BLaER1 treated with 17β-estradiol and CSF1 and Interleukin-3, amounts not matched to agents 10 nM and 100 nM (cell line): Measurements from ENCODE around the gene QARS1.

Experiments used
- H3K27ac ChIP-seq, 11 experiments: shearing (Covaris generic); formaldehyde crosslinking; 2 replicates each; pipeline ENCODE4 v1.8.1; 2022
- H3K27me3 ChIP-seq, 11 experiments: shearing (Covaris generic); formaldehyde crosslinking; 2 replicates each; pipeline ENCODE4 v1.8.1; 2022
- H3K36me3 ChIP-seq, 11 experiments: shearing (Covaris generic); formaldehyde crosslinking; 2 replicates each; pipeline ENCODE4 v1.8.1; 2022
- H3K4me1 ChIP-seq, 10 experiments: shearing (Covaris generic); formaldehyde crosslinking; 2 replicates each; pipeline ENCODE4 v1.8.1; 2022
- H3K4me2 ChIP-seq, 11 experiments: shearing (Covaris generic); formaldehyde crosslinking; 2 replicates each; pipeline ENCODE4 v1.8.1; 2022
- H3K4me3 ChIP-seq, 10 experiments: shearing (Covaris generic); formaldehyde crosslinking; 2 replicates each; pipeline ENCODE4 v1.8.1; 2022
- H3K9ac ChIP-seq, 11 experiments: shearing (Covaris generic); formaldehyde crosslinking; 2 replicates each; pipeline ENCODE4 v1.8.1; 2022
- H3K9me3 ChIP-seq, 11 experiments: shearing (Covaris generic); formaldehyde crosslinking; replicated peaks in 1 of 11; 2 replicates each; pipeline ENCODE4 v1.8.1; 2022
- H4K20me1 ChIP-seq, 11 experiments: shearing (Covaris generic); formaldehyde crosslinking; 2 replicates each; pipeline ENCODE4 v1.8.1; 2022
- Cebpa-rat ChIP-seq, 11 experiments: shearing (Covaris generic); IDR thresholded peaks; 2 replicates each; pipeline ENCODE4 v1.8.1; 2022

Gene QARS1

GRCh38 chr3:49110780-49111179 lies 6.2 kb upstream of the QARS1 start:
- Histone ChIP-seq H4K20me1 (peaks cover 0 to 63% (median 0%) of the 10 kb centered on the region in 11 experiments; a peak in 9 of 22 replicates), H3K9me3 (no peaks in the 10 kb centered on the region), H3K9ac (no peak overlapping the region), H3K27ac (no peak overlapping the region), H3K36me3 (peaks cover 85 to 99% (median 93%) of the 10 kb centered on the region in 11 experiments), H3K4me3 (no peak overlapping the region), H3K27me3 (no peaks in the 10 kb centered on the region), H3K4me2 (no peak overlapping the region), H3K4me1 (peaks cover 3 to 8% (median 6%) of the 10 kb centered on the region in 10 experiments)
- TF ChIP-seq Cebpa-rat (IDR thresholded peaks at IDR 0.05): no peak

- H3K4me1 ChIP-seq: peaks cover 21 to 25% (median 23%) of the 10 kb centered on the region in 10 experiments
- H3K36me3 ChIP-seq: peaks cover 61 to 79% (median 69%) of the 10 kb centered on the region in 11 experiments
- no peaks in the 10 kb centered on the region for H3K9me3 ChIP-seq
- H3K27me3 ChIP-seq: no peaks in the 10 kb centered on the region
- no peak for TF ChIP-seq Cebpa-rat (IDR thresholded peaks at IDR 0.05)
- 0 out of 22 replicates have a peak overlapping the region, but pooled peaks of 1 of the 11 experiments have one; percentile 15 for H3K9ac ChIP-seq
- H3K4me3 ChIP-seq: no peak overlapping the region
- H3K27ac ChIP-seq: no peak overlapping the region
- no peak overlapping the region for H3K4me2 ChIP-seq
- H4K20me1 ChIP-seq: peaks cover 0 to 39% (median 0%) of the 10 kb centered on the region in 11 experiments; a peak in 4 of 22 replicates
Measured at GRCh38 chr3:49108346-49108745, 3.8 kb upstream of the QARS1 start.

DNA sequence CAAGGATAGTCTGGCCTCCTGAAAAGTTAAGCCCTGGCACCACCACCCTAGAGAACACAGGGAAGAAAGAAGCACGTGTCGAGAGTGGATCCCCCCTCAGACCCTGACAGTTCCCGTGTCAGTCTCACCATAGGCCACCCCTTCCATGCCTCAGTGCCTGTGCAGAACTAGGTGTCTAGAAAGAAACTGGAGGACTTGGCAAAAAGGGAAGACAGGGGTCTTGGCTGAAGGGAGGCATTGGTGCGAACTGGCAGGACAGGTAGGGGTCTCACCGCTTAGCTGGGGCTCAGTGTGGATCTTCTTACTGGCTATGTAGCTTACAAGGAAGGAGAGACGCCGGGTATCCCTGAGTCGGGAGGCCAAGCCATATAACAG lies 518 bp downstream of the QARS1 start:
- H3K9me3 ChIP-seq: no peaks in the 10 kb centered on the region
- H3K4me2 ChIP-seq: peak overlapping the region; percentile 87 to 99 (median 96)
- H3K4me1 ChIP-seq: peaks cover 26 to 32% (median 30%) of the 10 kb centered on the region in 10 experiments
- H3K9ac ChIP-seq: peak overlapping the region; percentile 88 to 98 (median 91)
- H3K27me3 ChIP-seq: no peaks in the 10 kb centered on the region
- TF ChIP-seq Cebpa-rat (IDR thresholded peaks at IDR 0.05): no peak
- H3K4me3 ChIP-seq: peak overlapping the region; percentile 71 to 97 (median 80)
- peak overlapping the region; percentile 73 to 97 (median 90) for H3K27ac ChIP-seq
- H4K20me1 ChIP-seq: peaks cover 0 to 18% (median 0%) of the 10 kb centered on the region in 11 experiments; a peak in 2 of 22 replicates
- peaks cover 60 to 79% (median 67%) of the 10 kb centered on the region in 11 experiments for H3K36me3 ChIP-seq

GRCh38 chr3:49100046-49100615 lies 4.4 kb downstream of the QARS1 start:
- H3K27ac ChIP-seq: no peak overlapping the region
- no peak overlapping the region for H3K9ac ChIP-seq
- no peaks in the 10 kb centered on the region for H3K27me3 ChIP-seq
- no peak overlapping the region for H3K4me2 ChIP-seq
- H3K4me1 ChIP-seq: peaks cover 22 to 29% (median 25%) of the 10 kb centered on the region in 10 experiments
- no peaks in the 10 kb centered on the region for H3K9me3 ChIP-seq
- H3K36me3 ChIP-seq: peaks cover 71 to 83% (median 78%) of the 10 kb centered on the region in 11 experiments
- H4K20me1 ChIP-seq: peaks cover 0 to 26% (median 0%) of the 10 kb centered on the region in 11 experiments; a peak in 3 of 22 replicates
- no peak overlapping the region for H3K4me3 ChIP-seq
- no peak for TF ChIP-seq Cebpa-rat (IDR thresholded peaks at IDR 0.05)

DNA sequence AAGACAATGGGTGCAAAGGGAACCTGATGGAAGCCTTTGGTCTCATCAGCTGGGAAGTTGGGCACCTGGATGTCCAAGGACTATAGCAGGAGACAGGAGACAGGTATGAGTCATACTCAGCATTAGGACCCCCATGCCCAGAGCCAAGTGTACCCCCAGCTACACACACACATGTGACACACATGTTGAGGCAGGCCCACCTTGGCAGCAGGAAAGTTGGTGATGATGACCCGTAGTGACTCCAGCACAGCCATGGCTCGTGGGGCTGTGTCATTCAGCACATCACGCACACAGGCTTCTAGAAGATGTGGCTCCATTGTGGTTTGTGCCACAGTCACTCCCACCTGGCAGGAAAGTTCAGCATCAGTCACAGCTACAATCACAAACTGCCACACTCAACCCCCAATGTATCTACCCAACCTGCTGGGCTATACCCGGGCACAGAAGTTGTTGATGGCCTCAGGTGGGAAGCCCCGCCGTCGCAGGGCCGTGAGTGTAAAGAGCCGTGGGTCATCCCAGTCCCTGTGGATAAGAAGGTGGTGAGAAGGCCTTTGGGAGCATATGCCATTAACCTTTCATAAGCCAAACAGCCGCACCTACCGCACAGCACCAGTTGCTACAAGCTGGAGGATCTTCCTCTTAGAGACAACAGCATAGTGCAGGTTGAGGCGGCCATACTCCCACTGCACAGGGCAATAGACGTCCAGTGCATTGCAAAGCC lies 5.5 kb downstream of the QARS1 start:
- TF ChIP-seq Cebpa-rat (IDR thresholded peaks at IDR 0.05): no peak
- Histone ChIP-seq H3K36me3 (peaks cover 71 to 83% (median 78%) of the 10 kb centered on the region in 11 experiments), H3K4me2 (no peak overlapping the region), H3K4me1 (peaks cover 22 to 32% (median 26%) of the 10 kb centered on the region in 10 experiments), H3K27ac (no peak overlapping the region), H3K9ac (no peak overlapping the region), H4K20me1 (peaks cover 0 to 26% (median 0%) of the 10 kb centered on the region in 11 experiments; a peak in 3 of 22 replicates), H3K9me3 (no peaks in the 10 kb centered on the region), H3K27me3 (no peaks in the 10 kb centered on the region), H3K4me3 (no peak overlapping the region)

DNA sequence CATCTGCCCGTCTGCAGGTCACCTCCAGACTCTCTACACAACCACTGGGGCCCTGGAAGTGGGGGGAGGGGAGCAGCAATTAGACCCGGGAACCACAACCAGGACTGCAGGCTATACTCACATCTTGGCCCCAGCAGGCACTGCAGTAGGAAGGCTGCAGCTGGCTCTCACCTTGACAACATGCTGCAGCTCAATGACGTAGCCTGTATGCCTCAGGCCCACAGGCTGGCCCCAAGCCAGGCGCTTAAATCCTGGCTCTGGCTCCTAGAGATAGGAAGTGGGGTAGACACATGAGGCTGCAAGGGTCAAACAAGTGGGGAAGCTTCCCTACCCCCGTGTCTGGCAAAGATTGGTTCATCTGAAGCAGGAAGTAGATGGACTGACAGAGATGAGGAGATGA lies 6.1 kb downstream of the QARS1 start:
- no peak overlapping the region for H3K27ac ChIP-seq

GRCh38 chr3:49093853-49094767 lies 10.4 kb downstream of the QARS1 start, which contains the start of gene QRICH1:
Gene QRICH1 (minus strand): TSS chr3:49094071. CDS start chr3:49077017, 17,054 bp downstream.
- H3K9me3 ChIP-seq: no peaks in the 10 kb centered on the region
- H3K9ac ChIP-seq: peak within 1 kb of the TSS; percentile 92 to 98 (median 98)
- peak within 1 kb of the TSS; percentile 77 to 96 (median 88) for H3K4me2 ChIP-seq
- peak within 1 kb of the TSS; percentile 77 to 92 (median 85) for H3K4me3 ChIP-seq
- peaks cover 39 to 68% (median 62%) of the 10 kb centered on the region in 11 experiments for H3K36me3 ChIP-seq
- peaks cover 30 to 55% (median 43%) of the 10 kb centered on the region in 11 experiments; a peak in 20 of 22 replicates for H4K20me1 ChIP-seq
- no peaks in the 10 kb centered on the region for H3K27me3 ChIP-seq
- peaks cover 25 to 42% (median 33%) of the 10 kb centered on the region in 10 experiments for H3K4me1 ChIP-seq
- peak within 1 kb of the TSS; percentile 89 to 99 (median 96) for H3K27ac ChIP-seq
- no peak for TF ChIP-seq Cebpa-rat (IDR thresholded peaks at IDR 0.05)

More for the DNA sequence above, 6.1 kb downstream of the QARS1 start:
- TF ChIP-seq Cebpa-rat (IDR thresholded peaks at IDR 0.05): no peak
- Histone ChIP-seq H3K4me2 (no peak overlapping the region), H3K36me3 (peaks cover 71 to 81% (median 78%) of the 10 kb centered on the region in 11 experiments), H3K4me1 (peaks cover 16 to 26% (median 20%) of the 10 kb centered on the region in 10 experiments), H3K4me3 (no peak overlapping the region), H3K27me3 (no peaks in the 10 kb centered on the region), H4K20me1 (peaks cover 0 to 26% (median 0%) of the 10 kb centered on the region in 11 experiments; a peak in 6 of 22 replicates), H3K9ac (no peak overlapping the region), H3K9me3 (no peaks in the 10 kb centered on the region)
